Fibroblast of villous mesenchyme (primary cell): Measurements from ENCODE around the gene CNOT4. TPM values are rescaled to one million over a fixed set of nuclear protein-coding genes. Genes with fewer than 3 reads are reported as not detected.

ENCODE experiments used
- DNase-seq: peaks from one replicate; pipeline ENCODE4 v3.0.0-alpha.2; 2010; ENCODE audit warnings: low read depth
- H3K4me3 ChIP-seq: 2 replicates; pipeline ENCODE4 v1.5.1; 2011; ENCODE audit warnings: low read depth, mild to moderate bottlenecking, low read length
- total RNA-seq: library from RNA; depleted of rRNA; stranded (reverse); fragments of >200 nt; gene quantifications from 2 replicates; pipeline ENCODE4 v1.2.3, GENCODE V29; 2012
- TF ChIP-seq, protein P1 (sequence below): IDR thresholded peaks from 2 replicates; pipeline ENCODE4 v1.5.1; 2012; ENCODE audit warnings: low read depth, mild to moderate bottlenecking, low read length; ENCODE audit not compliant: insufficient read depth

Gene CNOT4
- total RNA-seq, 1 donor: 16.4 TPM

DNA sequence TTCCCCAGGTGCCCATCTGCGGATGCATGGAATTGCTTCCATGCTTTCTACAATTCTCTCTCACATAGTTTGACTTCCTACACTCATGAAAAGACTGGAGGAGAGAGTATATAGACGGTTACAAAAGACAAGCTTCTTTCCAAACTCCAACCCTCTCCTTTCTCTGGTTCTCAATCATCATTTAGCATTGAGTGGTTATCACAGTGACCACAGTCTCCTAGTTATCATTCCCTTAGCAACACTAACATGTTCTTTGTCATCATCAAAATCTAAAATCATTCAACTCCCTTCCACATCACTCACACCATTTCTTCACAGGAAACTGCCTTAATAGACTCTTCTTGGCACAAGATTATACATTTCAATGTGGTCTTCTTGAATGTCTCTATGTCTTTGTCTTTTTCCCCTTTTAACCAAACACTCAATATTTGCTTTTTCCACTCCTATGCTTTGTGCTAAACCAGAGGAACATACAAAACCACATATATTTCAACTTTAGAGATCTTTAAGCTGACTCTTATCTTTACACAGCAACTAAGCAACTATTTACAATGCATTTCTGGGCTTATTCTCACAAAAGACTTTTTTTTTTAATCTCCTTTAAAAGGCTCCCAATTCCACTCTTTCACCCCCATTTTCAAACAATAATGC lies 126.3 kb downstream of the CNOT4 start:
- TF ChIP-seq, protein P1, sequence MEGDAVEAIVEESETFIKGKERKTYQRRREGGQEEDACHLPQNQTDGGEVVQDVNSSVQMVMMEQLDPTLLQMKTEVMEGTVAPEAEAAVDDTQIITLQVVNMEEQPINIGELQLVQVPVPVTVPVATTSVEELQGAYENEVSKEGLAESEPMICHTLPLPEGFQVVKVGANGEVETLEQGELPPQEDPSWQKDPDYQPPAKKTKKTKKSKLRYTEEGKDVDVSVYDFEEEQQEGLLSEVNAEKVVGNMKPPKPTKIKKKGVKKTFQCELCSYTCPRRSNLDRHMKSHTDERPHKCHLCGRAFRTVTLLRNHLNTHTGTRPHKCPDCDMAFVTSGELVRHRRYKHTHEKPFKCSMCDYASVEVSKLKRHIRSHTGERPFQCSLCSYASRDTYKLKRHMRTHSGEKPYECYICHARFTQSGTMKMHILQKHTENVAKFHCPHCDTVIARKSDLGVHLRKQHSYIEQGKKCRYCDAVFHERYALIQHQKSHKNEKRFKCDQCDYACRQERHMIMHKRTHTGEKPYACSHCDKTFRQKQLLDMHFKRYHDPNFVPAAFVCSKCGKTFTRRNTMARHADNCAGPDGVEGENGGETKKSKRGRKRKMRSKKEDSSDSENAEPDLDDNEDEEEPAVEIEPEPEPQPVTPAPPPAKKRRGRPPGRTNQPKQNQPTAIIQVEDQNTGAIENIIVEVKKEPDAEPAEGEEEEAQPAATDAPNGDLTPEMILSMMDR: no peak
- DNase-seq: no peak
- no peak overlapping the region for H3K4me3 ChIP-seq

DNA sequence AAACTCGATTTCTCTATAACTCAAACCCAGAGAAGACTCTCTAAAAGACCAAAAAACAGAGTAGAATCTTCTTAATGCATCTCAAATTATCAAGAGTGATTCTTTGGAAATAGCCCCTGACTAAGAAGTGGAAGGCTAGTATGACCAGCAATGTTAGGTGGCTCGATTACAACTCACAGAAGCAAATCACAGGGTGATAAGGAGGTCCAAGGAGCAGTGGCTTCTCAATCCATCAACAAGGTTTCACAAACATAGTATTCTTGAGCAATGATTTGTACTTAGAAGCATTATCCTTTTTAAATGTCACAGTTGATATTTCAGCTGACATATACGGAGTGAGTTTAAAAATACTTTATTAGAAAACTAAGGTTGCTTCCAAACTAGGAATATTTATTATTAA lies 127.7 kb downstream of the CNOT4 start:
- TF ChIP-seq, protein P1: no peak
- no peak for DNase-seq
- no peak overlapping the region for H3K4me3 ChIP-seq

DNA sequence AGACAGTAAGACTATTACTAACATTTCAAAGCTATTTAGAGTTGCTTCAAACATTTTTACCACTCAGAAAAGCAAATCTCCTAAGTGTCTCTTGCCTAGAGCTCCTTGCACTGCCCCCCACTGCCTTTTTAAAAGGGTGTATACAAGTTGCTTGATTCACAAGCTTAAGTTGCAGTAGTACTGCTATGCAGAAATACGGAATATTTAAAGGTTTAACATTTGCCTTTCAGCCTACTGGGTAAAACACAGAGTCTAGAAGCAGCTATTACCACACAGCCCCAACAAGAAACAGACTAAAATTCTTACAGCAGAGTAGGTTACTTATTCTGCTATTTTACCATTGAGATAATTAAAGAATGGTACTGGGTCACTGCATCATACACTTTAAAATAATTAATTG lies 128.5 kb downstream of the CNOT4 start:
- no peak for DNase-seq
- TF ChIP-seq, protein P1: no peak
- H3K4me3 ChIP-seq: no peak overlapping the region

DNA sequence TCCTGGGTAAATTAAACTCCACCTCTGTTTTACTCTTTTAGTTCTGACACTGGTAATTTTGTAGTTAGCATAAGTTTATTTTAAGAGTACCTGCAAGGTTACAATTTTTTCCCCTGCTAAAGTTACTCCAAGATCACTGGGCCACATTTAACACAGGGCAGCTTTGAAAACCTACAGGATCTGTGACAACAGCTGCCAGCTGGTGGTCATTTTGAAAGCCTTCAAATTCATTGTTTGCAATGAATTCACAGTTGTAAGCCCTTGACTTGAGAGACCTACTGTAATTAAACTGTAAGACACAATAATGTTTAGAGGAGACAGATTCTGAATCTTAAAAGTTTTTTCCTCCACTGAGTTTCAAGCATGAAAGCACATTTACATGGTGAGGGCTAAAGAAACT lies 129.6 kb downstream of the CNOT4 start:
- TF ChIP-seq, protein P1: no peak
- no peak overlapping the region for H3K4me3 ChIP-seq
- DNase-seq: no peak

DNA sequence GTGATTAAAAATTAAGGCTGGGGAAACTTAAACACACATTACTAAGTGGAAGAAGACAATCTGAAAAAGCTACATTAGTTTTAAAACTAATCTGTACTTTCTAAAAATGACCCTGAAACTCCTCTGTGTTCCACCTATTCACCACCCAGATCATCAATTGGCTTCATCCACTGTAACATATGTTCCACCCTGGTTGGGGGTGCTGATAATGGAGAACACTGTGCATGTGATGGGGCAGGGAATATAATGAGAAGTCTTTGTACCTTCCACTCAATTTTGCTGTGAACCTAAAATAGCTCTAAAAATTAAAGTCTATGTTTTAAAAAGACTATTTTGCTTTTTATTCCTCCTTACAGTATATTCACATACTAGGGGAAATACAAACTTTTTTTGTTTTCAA lies 132.7 kb downstream of the CNOT4 start:
- DNase-seq: no peak
- no peak overlapping the region for H3K4me3 ChIP-seq
- TF ChIP-seq, protein P1: no peak

DNA sequence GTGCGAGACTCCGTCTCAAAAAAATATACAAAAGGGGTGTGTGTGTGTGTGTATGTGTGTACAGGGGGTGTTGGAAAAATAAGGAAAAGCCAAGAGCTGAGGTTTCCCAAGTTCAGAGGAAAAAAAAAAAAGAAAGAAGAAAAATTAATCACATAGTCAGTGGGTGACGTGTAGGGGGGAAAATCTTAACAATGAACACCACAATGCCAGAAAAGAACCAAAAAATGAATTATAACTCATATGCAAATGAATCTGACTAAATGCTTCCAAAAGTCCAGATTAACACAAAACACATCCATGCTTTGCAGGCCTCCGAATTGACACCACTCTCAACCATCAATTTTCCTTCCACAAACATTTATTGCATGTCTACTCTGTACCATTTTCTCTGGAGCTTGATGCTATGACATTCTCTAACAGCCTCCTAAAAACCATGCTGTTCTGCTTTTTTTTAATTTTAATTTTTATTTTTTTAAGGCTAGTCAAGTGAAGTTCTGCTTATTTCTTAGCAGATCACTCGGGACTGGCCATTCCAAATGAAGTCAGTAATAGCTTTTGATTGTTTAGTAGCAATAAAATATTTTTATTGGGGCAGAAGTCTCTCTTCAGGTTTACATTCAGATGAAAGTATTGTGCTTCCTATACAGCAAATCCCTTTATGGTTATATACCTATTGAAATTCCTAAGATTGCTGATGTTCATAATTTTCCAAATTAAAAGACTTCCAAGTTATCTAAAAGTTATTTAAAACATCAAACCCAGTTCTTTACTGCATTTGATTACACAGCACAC lies 133.8 kb downstream of the CNOT4 start:
- H3K4me3 ChIP-seq: no peak overlapping the region
- DNase-seq: no peak
- TF ChIP-seq, protein P1: no peak

DNA sequence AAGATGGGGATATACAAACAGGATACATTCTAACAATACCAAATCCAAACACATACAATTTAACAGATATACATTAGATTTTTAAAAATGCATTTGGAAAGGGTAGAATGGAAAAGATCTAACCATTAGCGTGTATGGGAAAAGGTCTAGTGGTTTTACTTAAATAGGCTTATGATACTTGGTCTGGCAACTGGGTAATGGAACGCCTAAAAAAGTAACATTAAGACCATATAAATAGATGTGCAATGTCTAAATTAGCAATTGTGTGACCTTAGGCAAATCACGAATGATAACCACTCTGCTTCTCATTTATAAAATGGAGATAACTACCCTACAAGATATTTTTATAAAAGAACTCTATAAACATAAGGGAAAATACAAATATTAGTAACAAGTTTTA lies 135.2 kb downstream of the CNOT4 start:
- no peak for DNase-seq
- TF ChIP-seq, protein P1: no peak
- H3K4me3 ChIP-seq: no peak overlapping the region
